HG03439 (cell line): ENCODE results near the gene BMP2.

Source experiments
- ATAC-seq: cut with Tn5 transposase; IDR thresholded peaks from one replicate; pipeline ENCODE4 v1.9.1; 2021; ENCODE audit warnings: mild to moderate bottlenecking, moderate library complexity; ENCODE audit not compliant: unreplicated experiment

The BMP2 gene

GRCh38 chr20:6767536-6768227, at the start of gene BMP2:
BMP2 (plus strand) TSS chr20:6767686; CDS start chr20:6770127, 2,441 bp downstream.
- ATAC-seq, result no peak

DNA sequence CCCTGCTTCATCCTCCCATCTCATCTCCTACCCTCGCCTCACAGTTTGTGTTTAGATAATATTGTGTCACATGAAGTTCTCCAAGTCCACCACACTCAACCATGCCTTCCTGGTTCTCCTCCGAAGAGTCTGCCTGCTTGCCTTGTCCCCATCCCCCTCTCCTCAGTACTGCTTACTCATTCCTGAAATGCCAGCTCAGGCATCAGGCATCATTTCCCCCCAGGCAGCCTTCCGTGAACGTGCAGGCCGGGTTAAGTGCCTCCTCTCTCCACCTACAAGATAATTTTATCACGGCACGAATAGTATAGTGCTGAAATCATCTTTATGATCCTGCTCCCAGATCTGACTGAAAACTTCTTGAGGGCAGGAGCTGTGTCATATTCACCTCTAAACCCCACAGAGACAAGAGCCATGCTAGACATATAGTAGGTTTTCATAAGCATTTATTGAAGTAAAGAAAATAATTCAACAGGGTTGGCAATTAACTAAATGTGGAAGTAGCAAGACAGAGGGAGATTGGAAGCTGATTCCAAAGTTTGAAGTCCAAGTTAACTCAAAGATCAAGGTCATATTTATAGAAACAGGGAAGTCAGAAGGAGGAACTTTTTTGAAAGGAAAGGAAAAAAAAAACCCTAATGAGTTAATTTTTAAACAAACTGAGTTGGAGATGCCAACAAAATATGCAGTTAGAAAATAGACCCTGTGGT, 48.7 kb upstream of the BMP2 start:
- ATAC-seq, result no peak

- no peak for ATAC-seq
These were observed 48.1 kb upstream of the BMP2 start for GRCh38 chr20:6719369-6719721.

GRCh38 chr20:6726761-6727160, 40.7 kb upstream of the BMP2 start:
- ATAC-seq, result no peak

DNA sequence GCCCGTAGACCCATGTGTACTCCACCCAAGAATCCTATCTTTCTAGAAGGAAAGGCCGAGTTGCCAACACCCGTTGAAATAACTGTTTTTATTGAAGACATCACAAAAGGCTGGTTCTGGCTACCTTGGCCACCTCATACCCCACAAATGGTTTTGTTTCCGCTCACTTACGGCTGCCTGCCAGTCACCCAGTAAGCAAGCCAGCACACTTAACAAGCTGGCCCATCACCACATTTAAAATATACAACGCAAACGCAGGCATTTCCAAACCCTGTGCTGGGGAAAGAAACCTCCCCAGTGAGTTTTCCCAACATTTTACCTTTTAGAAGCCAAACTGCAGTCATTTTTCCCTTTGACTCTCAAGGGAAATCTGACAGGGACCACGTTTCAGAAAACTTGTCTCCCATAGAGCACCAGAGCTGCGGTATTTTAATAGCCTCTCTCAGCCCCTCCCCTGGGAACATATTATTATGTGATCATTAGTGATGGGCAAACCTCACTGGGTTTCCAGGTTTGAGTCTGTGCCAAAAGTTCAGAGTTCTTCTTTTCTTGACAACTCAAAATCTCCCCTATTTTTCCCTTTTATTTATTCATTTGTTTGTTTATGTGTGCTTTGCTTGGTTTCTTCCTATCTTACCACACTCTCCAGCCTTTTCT, 36.7 kb upstream of the BMP2 start:
- ATAC-seq, result no peak

DNA sequence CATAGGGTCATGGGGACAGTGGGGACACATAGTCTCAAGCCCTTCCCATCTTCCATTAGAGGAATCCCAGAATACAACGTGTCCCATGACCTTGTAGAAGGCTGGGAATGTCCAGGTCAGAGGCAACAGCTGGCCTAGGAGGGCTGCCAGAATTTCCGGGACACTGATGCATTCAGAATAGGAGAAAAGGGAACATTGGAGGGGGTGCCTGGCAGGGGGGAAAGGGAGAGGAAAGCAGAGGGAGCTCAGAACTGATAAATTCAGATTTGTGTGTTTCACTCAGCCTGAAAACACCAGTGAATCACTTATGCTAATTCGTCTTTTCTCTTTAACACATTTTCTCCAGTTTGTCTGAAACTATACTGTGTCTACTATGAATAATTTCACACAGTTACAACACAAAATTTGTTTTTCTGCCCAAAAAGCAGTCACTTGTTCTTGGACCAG, 35.5 kb upstream of the BMP2 start:
- no peak for ATAC-seq

DNA sequence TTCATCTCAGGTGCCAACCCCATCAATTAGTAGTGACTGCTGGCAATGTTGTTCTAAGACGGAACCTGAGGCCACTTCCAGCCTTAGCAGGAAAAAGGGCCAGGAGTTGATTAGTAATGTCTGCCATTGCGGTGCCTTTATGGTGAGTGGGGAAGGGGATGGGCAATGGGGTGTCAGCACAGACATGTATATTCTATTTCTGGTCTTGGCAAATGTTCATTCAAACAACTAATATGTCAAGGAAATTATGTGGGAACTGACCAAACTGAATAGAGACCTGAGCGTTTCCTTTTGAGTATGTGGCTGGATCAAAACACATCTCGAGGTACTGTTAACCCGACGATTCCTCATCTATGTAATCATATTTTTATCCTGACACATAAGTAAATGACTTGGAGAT, 34.6 kb upstream of the BMP2 start:
- no peak for ATAC-seq

DNA sequence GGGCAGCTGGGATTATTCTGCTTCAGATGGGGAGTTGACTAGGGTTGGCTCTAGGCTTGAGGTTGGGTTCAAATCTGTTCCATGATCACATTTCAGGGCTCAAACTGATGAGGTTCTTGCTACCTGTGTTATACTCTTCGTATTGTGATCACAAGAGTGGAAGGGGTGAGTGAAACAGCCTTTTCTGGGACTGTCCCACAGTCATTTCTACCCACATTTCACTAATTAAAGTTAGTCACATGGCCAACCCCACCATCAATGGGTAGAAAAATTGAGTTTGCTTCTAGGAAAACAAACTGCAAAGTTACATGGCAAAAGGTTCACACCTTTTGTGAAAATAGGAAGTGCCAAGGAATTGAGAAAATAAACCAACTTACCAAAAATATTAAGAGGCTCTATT, 33.5 kb upstream of the BMP2 start:
- ATAC-seq, result no peak

DNA sequence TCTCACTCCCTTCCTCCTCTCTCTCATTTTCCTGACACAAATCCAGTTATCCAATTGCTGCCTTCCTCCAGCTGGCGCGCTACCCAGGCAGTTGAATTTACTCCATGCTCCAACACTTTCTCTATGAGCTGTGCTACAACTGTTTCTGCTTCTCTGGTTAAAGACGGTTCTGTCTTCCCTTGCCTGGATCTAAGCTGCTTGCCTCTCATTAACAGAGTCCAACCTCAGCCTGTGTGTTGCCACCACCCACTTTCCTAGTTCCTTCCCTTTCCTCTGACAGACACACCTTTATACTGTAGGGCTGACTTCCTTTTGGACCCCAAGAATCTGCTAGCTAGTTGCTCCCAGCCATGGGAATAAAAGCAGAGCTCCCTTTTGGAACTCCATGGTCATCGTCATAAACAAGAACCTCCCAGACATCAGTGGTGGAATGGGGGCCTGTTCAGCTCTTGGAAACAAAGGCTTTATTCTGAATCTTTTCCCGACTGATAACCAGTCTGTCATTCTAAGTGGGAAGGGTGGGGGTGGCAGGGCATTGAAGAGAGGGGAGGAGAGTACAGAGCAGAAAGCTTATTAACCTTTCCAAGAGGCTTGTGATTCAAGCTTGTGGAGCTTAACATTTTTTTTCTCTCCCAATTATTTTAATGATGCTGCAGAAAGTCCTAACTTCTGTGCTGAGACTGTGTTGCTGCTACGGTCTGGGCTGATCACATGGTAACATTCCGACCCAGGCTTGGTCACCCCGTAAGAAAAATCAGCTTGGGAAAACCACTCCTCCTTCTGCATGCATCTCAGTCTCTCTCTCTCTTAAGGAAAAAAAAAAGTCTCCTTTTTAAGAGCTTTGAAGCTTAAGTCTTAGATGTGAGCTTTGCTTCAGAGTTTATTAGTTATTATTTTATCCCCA, 31.3 kb upstream of the BMP2 start:
- ATAC-seq, result no peak

GRCh38 chr20:6739406-6739805, 28.1 kb upstream of the BMP2 start:
- no peak for ATAC-seq

DNA sequence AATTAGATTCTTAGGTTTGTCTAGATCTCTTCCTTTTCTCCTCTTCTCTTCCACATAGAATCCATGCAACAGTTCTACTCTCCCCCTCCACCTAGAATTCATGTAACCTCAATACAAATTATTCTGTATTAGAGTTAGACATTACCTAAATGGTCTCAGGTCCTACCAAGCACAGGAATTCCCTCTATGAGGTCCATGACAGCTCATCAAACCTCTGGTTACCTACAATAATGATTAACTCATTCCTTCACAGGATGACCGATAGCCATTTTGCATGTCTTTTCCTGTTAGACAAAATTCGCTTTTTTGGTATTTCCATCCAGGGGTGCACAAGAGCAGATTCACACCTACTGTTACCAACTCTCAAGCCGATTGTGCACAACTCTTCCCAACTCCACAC, 27.4 kb upstream of the BMP2 start:
- no peak for ATAC-seq

GRCh38 chr20:6744180-6744579, 23.3 kb upstream of the BMP2 start:
- no peak for ATAC-seq

DNA sequence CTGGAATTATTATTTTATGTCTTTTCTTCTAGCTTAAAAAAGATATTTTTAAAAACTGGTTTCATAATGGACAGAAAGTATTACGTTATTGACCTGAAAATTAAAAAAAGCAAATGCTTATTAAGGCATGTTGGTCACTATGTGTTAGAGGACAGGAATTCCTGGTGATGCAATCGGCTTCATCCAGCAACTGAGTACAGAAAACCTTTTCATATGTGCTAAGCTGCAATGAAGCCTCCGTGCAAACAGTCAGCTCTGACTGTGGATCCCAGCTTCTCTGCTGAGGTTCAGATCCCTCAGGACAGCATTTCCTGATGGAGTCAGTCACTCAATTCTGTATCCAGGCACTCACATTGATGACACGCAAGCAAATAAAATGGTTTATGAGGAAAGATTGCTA, 22.7 kb upstream of the BMP2 start:
- no peak for ATAC-seq

GRCh38 chr20:6746901-6747609, 20.4 kb upstream of the BMP2 start:
- no peak for ATAC-seq

DNA sequence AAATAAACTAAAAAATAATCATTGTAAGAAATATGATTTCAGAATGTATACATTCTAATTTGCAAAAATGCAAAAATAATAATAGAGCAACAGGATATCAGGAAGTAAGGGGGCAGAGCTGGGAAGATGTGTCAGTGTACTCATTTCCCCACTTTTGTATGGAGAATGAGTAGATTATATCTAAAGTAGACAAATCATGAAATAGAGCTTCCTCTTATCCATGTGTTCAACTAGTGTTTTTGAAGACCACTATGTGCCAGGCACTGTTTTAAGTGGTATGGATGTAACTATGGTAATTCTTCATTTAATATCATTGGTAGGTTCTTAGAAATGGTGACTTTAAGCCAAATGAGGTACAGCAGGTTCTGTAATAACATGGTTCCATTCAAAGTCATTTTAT, 17.0 kb upstream of the BMP2 start:
- no peak for ATAC-seq

DNA sequence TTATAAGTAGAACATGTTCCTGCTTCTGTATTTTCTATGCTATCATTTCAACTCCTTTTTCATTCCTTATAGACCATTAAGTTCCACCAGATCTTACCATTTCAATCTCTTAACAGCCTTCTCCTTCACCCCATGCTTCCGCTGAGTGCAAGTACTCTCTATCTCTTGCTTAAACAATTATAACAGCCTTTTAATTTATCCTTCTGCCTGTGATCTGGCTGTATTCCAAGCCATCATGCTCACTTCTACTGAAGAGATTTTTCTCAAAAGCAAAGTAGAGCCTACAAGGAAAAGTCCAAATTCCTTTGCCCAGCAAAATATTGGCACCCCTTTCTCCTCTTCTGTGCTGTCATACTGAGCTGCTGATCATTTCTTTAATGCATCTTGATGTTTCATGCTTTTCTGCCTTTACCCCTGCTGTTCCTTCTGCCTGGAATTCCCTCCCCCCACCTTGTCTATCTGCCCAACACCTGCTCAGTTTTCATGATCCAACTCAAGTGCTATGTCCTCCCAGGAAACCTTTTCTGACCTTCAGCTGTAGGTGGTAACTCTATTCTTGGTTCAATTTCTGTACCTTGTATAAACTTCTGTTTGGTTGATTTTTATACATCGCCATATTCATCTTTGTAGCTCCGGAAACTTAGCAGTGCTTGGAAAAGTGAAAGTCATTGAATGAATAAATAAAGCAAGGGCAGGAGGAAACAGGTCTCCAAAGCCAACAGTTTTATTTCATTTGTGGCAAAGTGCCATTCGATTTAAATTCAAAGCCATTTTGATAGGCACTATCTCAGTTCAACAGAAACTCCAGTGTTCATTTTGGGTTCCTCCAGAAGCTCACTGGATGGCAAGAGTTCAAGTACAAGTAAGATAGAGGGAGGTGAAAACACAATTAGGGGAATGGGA, 10.5 kb upstream of the BMP2 start:
- no peak for ATAC-seq

GRCh38 chr20:6764619-6765018, 2.9 kb upstream of the BMP2 start:
- no peak for ATAC-seq

DNA sequence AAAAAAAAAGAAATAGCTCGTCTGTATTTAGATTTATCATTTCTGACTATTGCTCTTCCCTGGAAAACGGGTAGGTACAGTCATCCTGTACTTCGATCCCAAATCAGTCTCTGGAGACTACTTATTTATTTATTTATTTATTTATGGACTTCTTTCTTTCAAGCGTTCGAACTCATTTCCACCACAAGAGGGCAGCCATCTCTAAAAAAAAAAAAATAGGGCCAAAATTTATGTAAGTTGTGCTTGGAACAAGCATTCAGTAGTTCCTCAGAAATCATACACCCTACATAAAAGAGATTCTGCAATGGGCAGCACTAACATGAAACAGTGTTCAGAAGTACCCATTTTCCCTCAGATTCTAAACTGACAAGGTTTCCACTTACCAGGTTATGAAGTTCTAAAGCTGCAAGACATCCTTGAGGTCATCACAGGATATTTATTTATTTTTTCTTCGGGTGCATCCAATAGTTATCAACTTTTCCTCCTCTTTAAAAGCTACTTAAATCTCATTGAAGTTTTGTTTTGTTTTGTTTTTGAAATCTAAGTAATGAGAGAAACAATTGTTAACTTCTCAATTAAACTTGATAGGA, 1.9 kb upstream of the BMP2 start:
- ATAC-seq, result no peak

- ATAC-seq, result no peak
These were observed 1.1 kb upstream of the BMP2 start for GRCh38 chr20:6766433-6766832.
